HPDE6-E6E7 (cell line): ENCODE results near the gene BLM.
"Not testable (repeated sequence)": the region's sequence is repeated elsewhere in the genome, so short reads cannot be mapped to it uniquely, and the experiment has no call there.

ENCODE experiments used
- DNase-seq: peaks from one replicate; pipeline ENCODE4 v3.0.0; 2011; ENCODE audit warnings: missing footprints; ENCODE audit errors: extremely low spot score

Gene BLM

GRCh38 chr15:90845201-90845949, 128.2 kb downstream of the BLM start:
- peak; percentile 48 for DNase-seq

DNA sequence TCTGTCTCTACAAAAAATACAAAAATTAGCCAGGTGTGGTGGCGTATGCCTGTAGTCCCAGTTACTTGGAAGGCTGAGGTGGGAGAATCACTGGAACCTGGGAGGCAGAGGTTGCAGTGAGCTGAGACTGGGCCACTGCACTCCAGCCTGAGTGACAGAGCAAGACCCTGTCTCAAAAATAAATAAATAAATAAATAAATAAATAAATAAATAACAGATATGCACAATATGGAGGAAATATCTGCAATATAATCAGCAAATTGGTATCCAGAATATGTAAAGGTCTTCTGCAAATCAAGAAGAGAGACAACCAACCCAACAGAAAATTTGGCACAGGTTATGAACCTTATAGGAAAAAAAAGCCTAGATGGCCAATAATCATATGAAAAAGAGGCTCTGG, 132.3 kb downstream of the BLM start:
- DNase-seq: not testable (repeated sequence)

DNA sequence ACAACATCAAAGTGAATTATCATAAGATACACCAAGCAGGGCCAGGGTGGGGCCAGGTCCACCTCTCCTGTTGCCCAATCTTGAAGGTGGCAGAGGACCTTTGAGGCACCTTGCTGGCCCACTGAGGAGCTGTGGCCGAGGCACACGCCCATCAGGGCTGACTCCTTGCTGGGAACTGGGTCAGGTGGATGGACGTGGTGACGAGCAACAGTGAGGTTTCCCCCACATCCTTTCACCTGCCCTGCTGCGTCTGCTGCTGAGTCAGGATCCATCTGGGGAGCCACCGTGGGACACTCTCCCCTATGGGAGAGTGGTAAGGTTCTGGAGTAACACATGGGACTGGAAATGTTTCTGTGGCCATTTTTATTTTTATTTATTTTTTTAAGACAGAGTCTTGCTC, 134.0 kb downstream of the BLM start:
- no peak for DNase-seq

DNA sequence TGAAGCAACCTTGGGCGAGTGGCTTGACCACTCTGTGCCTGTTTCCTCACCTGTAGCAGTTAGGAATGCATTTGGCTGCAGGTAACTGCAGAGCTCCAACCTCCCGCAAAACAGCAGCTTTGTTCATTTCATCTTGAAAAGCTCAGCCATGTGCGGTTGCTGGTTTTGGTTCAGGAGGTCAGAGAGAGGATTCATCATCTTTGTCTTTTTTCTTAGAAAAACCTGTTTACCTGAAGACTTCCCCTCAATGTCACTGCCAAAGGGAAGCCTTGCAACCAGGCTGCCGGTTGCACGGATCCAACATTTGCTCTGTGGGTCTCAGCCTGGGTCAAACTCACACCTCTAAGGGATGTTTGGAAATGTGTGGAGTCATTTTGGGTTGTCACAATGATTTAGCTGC, 134.8 kb downstream of the BLM start:
- no peak for DNase-seq

- DNase-seq: no peak
Measured at GRCh38 chr15:90855139-90855538, 138.0 kb downstream of the BLM start.

DNA sequence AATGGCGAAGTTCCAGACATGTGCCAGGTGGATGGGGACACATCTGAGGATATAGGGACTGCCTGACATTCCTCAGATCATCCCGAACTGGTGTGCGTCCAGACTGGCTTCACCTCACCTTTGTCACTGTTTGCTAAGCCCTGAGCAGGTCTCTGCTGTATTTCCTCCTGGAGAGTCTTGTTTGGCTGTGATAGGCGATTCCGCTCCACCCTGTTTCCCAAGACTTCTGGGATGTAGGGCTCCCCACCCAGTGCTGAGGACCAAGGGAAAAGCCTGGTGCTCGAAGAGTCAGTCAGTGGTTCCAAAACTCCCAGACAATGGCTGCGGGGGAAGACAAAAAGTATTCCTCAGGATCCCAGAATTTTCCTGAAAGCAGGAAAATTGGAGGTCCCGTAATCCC, 140.2 kb downstream of the BLM start:
- DNase-seq: no peak

DNA sequence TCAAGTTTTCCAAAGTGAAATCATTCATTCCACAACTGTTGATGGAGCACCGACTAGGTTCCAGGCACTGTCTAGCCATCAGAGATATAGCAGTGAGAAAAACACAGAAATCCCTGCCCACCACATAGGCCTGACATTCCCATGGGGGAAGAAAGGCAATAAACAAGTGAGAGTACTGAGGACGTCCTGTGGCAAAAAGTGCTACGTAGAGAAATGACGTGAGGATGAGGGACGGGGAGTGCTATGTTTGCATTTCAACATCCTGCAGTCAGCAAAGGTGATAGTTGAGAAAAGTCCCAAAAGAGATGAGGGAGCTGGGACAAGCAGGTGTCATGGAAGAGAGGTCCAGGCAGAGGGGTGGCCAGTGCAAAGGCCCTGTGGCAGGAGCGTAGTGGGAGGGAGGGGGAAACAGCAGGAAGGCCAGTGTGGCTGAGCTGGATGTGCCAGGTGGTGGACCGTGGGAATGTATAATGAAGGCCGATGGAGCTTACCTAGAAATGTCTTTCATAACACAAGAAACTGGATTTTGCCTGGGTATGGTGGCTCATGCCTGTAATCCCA, 140.8 kb downstream of the BLM start:
- no peak for DNase-seq

DNA sequence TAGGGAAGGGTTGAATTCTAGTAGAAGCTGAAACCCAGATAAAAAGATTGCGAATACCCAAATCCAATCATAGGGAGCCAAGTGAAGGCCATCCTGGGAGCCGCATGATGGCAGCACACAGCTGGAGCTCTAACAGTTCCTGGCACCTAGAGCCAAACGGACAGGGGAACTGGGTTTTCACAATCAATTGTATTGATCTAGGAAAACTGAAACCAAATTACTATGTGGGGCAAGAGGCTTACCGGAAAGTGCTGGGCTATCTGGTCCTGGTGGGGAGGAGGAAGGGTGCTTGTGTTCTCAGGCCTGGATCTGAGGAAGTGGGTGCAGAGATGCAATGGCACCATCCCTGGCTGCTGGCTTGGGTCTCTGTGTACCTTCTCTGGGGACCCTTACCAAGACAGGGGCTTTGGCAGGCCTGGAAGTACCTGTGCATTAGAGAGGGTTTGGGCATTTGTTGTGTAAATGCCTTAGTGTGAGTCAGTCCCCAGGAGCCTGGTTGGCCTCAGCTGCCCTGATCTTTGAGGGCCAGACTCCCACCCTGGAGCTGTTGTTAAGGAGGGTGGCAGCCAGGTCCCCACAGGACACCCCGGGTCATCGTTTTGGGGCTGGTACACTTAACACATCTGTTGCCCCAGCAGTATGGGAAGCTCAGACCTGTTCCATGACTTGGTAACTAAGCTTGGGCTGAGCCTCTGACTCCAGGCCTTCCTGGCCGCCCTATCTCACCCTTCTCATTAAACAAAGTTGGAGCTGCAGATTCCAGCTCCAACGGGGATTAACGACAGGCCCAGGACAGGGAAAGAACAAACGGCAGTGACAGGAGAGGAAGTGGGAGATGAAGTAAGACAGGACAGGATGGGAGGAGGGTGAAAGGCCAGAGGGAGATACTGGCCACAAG, 142.3 kb downstream of the BLM start:
- DNase-seq: no peak

GRCh38 chr15:90860450-90860849, 143.3 kb downstream of the BLM start:
- DNase-seq: no peak

DNA sequence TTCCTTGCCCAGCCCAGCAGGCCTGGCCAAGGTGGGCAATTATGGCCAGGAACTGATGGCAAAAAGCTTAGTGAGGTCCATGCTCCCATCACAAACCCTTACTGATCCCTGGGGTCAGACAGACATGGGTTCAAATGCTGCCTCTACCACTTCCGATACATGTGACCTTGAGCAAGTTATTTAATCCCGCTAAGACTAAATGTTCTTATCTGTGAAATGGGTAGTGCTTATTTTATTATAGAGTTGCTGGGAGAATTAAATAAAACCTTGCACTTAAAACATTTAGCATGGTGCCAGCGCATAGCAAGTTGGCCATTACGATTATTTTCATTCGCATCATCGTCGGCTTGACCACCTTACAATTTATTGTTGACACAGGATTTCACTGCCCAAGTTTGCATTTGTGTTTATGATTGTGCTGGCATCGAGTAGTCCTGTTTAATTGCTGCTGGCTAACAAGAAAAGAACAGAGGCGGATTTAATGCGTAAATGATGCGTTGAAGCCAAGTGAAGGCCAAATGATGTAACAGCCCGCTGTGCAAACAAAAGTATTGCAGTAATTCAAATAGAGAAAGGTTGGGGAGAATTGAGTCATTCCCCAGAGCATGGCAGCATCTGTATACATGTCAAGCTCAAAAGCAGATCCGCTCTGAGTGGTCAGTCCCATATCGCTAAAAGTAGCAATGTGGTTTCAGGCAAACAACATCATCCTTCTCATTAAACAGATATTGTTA, 144.0 kb downstream of the BLM start:
- DNase-seq: no peak

DNA sequence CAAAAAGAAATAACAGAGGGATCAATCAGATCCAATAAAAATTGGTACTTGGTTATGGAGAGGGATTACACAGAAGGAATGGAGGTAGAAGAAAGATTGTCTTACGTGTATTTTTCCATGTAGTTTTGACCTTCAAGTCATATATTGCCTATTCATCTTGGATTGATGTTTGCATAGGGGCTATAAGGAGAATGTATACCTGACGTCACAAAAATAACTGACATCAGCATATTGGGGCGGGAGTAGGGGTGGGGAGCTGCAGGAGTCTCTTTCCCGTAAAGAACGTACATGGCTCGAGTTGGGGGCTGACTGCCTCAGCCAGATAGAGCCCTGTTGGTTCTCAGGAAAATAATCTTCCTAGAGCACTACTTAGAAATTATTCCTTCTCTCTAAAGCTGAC, 145.3 kb downstream of the BLM start:
- DNase-seq: no peak

- DNase-seq: no peak
Measured at GRCh38 chr15:90862964-90863778, 146.0 kb downstream of the BLM start.

DNA sequence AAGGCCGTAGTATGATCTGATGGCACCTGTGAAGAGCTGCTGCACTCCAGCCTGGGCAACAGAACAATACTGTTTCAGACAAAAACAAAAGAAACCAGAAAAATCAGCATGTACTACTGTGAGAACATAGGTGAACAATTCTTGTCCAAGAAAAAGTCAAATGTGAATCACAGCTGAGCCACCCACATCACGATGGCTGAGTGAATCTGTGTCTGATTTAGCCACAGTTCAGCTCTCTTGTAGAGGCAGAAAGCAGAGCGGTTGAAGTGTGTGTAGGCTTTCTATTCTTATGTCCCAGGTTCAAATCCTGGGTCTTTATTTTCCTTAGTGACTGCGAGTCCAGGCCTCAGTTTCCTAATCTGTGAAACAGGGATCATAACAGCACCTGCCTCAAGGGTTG, 146.8 kb downstream of the BLM start:
- DNase-seq: no peak

DNA sequence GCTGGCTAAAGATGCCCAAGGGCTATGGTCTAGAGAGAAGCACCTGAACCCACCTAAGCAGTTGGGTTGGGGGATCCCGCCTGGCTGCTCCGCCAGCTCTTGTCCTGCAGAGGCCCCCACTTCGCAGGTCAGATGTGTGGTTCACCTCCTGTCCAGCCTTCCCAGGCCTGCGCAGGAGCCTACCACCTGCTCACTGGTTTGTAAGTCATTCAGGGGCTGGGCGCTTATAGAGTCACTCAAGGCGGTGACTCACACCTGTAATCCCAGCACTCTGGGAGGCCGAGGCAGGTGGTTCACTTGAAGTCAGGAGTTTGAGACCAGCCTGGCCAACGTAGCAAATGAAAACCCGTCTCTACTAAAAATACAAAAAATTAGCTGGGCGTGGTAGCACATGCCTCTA, 147.4 kb downstream of the BLM start:
- DNase-seq: no peak

GRCh38 chr15:90865702-90866101, 148.6 kb downstream of the BLM start:
- DNase-seq: no peak
